Type B pancreatic cell (in vitro differentiated cells): ENCODE results near the gene NEU4. TPM values are rescaled to one million over a fixed set of nuclear protein-coding genes. Genes with fewer than 3 reads are reported as not detected.

Experiments used
- DNase-seq: peaks from one replicate; pipeline ENCODE4 v3.0.0; 2021; ENCODE audit warnings: mixed read lengths; ENCODE audit not compliant: unreplicated experiment; ENCODE audit errors: extremely low spot score
- H3K27ac Mint-ChIP-seq: 2 replicates; pipeline ENCODE4 v1.8.0; 2021; ENCODE audit warnings: mild to moderate bottlenecking, mixed read lengths
- H3K27me3 Mint-ChIP-seq: 2 replicates; pipeline ENCODE4 v1.8.0; 2021; ENCODE audit warnings: mixed read lengths
- H3K36me3 Mint-ChIP-seq: 2 replicates; pipeline ENCODE4 v1.8.0; 2021; ENCODE audit warnings: mixed read lengths
- H3K4me1 Mint-ChIP-seq: one replicate; pipeline ENCODE4 v1.8.0; 2021; ENCODE audit warnings: mixed read lengths; ENCODE audit not compliant: unreplicated experiment
- H3K4me3 Mint-ChIP-seq: 2 replicates; pipeline ENCODE4 v1.8.0; 2021; ENCODE audit warnings: mild to moderate bottlenecking, mixed read lengths
- H3K9me3 Mint-ChIP-seq: 2 replicates; pipeline ENCODE4 v1.8.0; 2021; ENCODE audit warnings: mixed read lengths
- CTCF ChIP-seq: fragments of 200-600 bp; sonication (generic); conservative IDR thresholded peaks from 2 replicates; pipeline ENCODE4 v1.5.0; 2021; ENCODE audit warnings: antibody characterized with exemption, mild to moderate bottlenecking
- total RNA-seq: library from RNA; stranded (reverse); gene quantifications from 2 replicates; pipeline ENCODE4 v1.2.1, GENCODE V29; 2021; ENCODE audit warnings: low replicate concordance

NEU4 gene
- total RNA-seq, 1 donor from 2014 or later, result 0.51 TPM

GRCh38 chr2:241793385-241793784 lies 15.6 kb upstream of the NEU4 start:
- DNase-seq, result no peak
- no peak for TF ChIP-seq CTCF
- H3K27ac Mint-ChIP-seq, result no peak overlapping the region
- peaks cover 4% of the 10 kb centered on the region for H3K4me1 Mint-ChIP-seq
- peaks cover 4% of the 10 kb centered on the region for H3K36me3 Mint-ChIP-seq
- H3K9me3 Mint-ChIP-seq, result peaks cover 12% of the 10 kb centered on the region
- H3K27me3 Mint-ChIP-seq, result peaks cover 7% of the 10 kb centered on the region
- H3K4me3 Mint-ChIP-seq, result no peak overlapping the region

GRCh38 chr2:241794250-241794823 lies 14.7 kb upstream of the NEU4 start:
- no peak overlapping the region for H3K4me3 Mint-ChIP-seq
- H3K9me3 Mint-ChIP-seq, result peaks cover 12% of the 10 kb centered on the region
- peaks cover 4% of the 10 kb centered on the region for H3K36me3 Mint-ChIP-seq
- no peak for TF ChIP-seq CTCF
- no peak for DNase-seq
- H3K27ac Mint-ChIP-seq, result no peak overlapping the region
- H3K4me1 Mint-ChIP-seq, result peaks cover 4% of the 10 kb centered on the region
- H3K27me3 Mint-ChIP-seq, result peaks cover 7% of the 10 kb centered on the region

GRCh38 chr2:241795021-241795999 lies 13.7 kb upstream of the NEU4 start:
- peaks cover 9% of the 10 kb centered on the region for H3K9me3 Mint-ChIP-seq
- peaks cover 4% of the 10 kb centered on the region for H3K36me3 Mint-ChIP-seq
- TF ChIP-seq CTCF, result no peak
- no peak for DNase-seq
- no peak overlapping the region for H3K27ac Mint-ChIP-seq
- H3K27me3 Mint-ChIP-seq, result peaks cover 7% of the 10 kb centered on the region
- no peak overlapping the region for H3K4me3 Mint-ChIP-seq
- peaks cover 4% of the 10 kb centered on the region for H3K4me1 Mint-ChIP-seq

GRCh38 chr2:241796209-241796608 lies 12.8 kb upstream of the NEU4 start:
- no peak overlapping the region for H3K27ac Mint-ChIP-seq
- H3K27me3 Mint-ChIP-seq, result peaks cover 7% of the 10 kb centered on the region
- no peak for DNase-seq
- H3K4me1 Mint-ChIP-seq, result peaks cover 4% of the 10 kb centered on the region
- no peak for TF ChIP-seq CTCF
- peaks cover under 1% of the 10 kb centered on the region for H3K9me3 Mint-ChIP-seq
- peaks cover 4% of the 10 kb centered on the region for H3K36me3 Mint-ChIP-seq
- H3K4me3 Mint-ChIP-seq, result no peak overlapping the region

GRCh38 chr2:241796610-241797138 lies 12.3 kb upstream of the NEU4 start:
- peak; percentile 66 for DNase-seq
- Mint-ChIP-seq H3K4me1 (peaks cover 4% of the 10 kb centered on the region), H3K27me3 (peaks cover 7% of the 10 kb centered on the region), H3K4me3 (no peak overlapping the region), H3K27ac (no peak overlapping the region), H3K9me3 (no peaks in the 10 kb centered on the region), H3K36me3 (peaks cover 4% of the 10 kb centered on the region)
- TF ChIP-seq CTCF, result no peak
